Amniotic stem cell (primary cell): ENCODE measurements around the gene HSPG2.

Source experiments
- DNase-seq: peaks from one replicate; lab custom pipeline; 2025; lab: John Stamatoyannopoulos, UW

HSPG2 gene

DNA sequence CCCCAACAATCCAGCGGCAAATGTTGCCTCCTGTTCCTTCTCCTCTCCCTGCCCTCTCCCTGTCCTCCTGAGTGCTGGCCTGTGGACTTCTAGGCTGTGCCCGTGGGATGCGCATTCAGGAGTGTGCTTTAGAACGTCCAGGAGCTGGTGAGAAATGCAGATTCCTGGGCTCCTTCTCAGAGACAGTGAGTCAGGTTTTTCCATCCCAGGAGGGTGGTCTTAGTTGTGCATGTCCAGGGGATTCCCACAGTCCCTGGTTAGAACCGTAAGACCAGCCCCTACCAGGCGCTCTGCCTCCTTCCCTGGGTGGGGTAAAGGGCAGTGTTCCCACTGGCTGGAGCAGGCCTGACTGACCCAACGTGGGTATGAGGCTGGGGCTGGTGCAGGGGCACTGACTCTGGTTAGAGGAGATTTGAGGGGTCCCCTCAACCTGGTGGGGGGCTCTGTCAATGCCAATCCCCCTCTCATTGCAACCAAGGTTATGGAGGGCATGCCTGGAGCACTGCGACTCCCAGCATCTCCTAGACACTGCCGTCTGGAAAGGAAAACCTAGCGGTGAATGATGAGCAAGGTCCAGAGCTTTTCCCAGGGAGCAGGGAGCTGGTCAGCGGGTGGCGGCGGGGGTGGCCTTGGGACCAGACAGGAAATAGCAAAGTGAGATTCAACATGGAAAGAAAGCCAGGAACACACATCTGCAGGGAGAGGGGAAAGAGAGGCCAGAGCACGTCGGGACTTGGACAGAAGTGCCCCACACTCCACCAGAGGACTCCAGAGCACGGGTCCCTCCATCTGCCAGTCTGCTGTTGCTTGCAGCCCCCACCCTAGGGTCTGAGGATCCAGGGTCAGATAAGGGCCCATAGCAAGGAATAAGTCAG lies 38.5 kb downstream of the HSPG2 start:
- DNase-seq: no peak

DNA sequence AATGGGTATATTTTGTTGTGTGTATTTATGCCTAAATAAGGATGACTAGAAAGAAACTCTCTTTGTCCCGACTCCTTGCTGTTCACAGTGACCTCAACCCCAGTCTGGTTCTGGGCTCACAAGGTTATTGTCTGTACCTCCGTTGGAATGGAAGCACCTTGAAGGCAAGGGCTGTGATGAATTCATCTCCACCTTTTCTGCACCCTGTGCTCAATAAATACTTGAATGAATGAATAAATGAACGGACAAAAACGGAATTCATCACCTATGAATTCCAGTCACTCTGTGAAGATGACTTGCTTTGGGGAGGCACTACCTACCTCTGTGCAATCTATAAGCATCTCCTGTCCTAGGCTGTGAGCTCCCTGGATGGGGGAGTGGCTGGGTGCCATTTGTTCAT lies 39.3 kb downstream of the HSPG2 start:
- no peak for DNase-seq

DNA sequence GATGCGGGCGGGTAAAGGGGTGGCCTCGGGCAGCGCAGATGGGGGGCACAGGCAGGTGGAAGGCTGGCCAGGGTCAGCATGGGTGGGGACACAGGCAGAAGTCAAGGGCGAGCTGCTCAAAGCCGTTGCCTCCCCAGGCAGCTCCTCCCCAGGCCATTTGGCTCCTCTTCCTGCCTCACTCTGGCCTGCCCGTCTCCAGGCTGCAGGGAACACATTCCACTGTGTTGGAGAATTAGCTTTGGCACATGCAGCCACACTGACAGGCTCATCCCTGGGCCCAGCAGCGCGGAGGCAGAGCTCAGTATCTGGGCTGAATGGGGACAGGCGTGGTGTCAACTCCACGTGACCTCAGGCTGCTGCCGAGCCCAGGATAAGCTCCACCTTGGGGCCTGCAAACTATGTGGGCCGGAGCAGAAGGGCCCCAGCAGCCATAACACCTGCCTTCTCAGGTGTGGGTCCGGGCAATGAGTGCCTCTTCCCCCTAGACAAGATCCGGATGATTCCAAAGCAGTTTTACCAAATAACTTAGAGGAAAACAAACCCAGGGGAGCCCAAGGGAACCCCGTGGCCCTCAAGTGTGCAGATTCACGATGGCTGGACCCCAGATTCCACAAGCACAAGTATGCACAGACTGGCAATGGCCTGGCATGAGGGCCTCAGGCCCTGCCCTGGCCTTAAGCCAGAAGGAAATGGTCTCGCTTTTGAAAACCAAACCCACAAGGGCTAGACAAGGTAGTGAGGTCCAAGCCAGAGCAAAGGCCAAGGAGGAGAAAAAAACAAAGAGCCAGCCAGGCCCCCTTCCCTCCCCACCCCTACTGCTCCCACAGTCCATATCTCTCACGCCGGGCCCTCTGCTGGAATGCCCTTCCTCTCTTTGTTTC lies 40.2 kb downstream of the HSPG2 start:
- DNase-seq: no peak

DNA sequence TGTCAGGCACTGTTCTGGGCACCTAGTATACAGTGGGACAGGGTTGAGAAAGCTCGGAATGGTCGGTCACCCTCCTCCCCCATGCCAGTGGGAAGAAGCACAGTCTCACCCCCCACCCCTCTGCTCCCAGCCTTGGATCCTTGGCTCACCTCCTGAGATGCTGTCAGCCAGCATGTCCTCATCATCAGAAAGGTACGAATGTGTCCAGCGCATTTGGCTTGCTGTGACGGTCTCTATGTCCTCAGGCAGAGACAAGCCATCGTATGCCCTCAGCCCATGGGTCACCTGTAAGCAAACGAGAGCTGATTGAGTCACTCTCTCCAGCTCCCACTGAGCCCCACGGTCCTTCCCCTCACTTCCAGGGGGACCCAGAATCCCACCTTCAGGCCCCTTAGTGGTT lies 41.1 kb downstream of the HSPG2 start:
- no peak for DNase-seq

DNA sequence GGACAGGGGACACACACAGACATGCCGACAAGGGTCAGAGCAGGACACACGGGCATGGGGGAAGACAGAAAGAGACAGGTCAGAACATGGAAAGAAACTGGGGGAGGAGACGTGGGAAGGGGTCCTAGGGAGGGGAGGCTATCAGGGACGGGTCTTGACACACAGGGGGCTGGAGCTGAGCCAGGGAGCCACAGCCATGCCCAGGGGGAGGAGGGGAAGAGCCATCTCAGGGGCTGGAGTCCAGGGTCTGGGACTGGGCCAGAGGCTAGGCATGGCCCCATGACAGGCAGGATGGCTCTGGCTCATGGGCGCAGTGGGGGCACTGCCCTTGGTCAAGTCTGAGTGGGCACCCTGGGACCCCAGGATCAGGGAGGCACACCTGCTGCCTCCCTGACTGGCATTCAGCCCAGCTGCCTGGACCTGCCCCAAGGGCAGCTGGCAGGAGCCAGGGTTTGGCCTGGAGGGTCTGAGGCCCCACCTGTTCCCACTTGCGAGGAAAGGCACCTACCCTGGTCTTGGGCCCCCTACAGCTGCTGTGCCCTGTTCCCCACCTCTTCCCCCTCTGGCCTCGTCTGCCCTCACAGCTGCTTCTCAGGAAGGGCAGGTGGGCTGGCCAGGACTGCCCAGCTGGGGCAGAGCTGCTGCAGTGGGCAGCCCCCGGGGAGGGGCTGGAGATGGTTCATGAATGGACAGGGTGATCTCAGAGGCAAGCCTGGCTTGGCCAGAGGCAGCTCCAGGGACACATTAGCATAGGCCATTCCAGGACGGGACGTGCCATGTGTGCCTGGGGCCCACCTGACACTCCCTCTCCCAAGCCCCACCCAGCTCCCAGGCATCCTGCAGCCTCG lies 42.9 kb downstream of the HSPG2 start:
- DNase-seq: no peak

DNA sequence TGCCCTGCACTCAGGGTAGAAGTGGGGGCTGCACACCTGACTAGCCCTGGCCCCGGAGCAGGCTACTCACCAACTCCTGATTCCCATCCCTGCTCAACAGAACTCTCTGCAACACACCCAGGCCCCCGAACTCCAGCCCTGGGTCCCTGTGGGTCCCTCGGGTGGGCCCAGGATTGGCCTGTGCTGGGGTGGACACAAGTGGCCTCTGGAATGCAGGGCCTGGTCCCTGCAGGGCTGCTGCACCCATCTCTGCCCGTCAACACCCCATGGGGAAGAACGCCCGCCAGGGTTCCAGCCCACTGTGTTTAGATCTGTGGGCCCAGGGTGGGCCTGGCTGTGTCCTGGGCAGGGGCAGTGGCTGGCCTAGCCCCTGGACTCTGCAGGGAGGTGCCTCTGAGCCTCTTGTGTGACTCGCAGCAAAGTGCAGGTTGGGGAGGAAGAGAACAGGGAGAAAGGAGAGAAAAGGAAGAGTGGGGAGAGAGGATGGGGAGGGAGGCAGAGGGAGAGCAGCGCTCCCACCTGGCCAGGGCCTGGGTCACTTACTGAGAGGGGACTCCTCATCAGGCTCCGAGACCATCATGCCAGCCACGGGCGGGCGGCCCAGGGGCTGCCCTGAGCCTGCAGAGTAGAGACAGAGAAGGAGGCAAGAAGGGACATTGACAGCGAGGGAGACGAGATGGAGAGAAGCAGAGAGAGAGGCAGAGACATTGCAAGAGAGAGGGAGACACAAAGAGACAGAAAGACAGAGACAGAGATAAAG lies 43.9 kb downstream of the HSPG2 start:
- DNase-seq: no peak

DNA sequence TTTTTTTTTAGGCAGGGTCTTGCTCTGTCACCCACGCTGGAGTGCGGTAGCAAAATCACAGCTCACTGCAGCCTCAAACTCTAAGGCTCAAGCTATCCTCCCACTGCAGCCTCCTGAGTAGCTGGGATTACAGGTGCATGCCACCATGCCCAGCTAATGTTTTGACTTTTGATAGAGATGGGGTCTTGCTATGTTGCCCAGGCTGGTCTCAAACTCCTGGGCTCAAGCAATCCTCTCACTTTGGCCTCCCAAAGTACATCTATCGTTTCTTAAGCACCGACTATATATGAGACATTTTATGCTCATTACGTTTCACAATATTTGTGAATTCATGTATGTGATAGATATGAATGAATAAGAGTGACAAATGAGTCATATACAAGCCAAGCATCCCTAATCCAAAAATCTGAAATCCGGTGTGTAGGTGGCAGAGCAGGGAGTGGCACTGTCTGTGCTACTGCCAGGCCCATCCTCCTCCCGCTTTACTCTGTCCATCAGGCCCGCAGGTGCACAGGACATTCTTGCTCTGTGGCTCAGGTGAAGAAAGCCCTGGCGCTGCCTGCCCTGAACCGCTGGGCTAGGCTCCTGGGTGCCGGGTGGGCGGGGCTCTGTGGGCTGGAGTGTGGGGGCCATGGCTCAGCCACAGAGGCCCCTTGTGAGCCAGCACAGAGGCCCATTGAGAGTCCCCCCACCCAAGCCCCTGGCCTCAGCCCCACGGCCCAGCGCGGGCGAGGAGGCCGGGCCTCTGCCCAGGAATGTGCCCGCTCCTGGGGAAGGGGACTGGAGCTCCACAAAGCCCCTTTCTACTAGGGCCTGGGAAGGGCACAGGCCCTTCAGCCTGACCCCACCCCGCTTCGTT lies 45.3 kb downstream of the HSPG2 start:
- no peak for DNase-seq

DNA sequence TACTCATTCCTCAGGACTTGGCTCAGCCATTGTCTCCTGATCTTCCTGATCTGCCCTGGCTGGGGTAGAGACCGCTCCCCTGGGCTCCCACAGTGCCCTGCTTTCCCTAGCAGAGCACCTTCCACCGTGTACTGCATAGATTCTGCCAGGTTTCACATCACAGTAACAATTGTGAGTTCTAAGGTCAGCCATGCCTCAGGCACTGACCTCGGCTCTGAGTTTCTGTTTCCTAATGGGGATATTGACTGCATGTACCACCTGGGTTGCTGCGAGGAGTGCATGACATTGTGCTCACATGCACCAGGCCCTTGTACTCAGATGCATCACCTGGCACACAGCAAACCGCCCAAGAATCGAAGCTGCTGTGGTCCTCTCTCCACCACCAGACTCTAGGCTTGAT lies 46.0 kb downstream of the HSPG2 start:
- no peak for DNase-seq

DNA sequence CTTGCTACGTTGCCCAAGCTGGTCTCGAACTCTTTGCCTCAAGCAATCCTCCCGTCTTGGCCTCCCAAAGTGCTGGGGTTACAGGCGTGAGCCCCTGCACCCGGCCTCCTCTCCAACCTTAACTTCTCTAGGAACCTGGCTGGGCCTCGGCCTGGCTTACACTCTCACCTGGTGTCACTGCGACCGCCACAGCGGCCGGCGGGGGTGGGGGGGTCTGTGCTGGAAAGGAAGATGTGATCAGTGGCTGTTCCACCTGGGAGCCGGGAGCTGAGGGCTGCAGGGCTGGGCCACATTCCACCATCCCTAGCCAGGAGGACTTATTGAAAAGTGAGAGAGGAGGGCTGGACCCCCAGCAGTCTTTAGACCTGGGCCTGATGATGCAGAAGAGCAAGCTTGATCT lies 48.6 kb downstream of the HSPG2 start:
- no peak for DNase-seq

DNA sequence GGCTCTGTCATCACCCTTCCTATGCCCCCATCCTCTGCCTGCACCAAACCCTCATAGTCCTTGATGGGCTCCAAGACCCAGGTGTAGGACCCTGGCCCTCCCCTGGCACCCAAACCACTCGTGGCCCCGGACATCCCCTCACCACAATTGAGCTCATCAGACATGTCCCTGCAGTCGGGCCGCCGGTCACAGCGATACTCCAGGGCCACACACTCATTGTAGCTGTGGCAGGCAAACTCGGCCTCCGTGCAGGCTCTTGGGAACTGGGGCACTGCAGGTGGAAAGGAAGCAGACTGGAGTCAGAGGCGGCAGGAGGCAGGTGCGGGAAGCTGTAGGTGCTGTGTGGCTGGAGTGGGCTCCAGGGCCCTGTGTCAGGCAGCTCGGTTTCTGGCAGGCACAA lies 49.3 kb downstream of the HSPG2 start:
- DNase-seq: no peak

DNA sequence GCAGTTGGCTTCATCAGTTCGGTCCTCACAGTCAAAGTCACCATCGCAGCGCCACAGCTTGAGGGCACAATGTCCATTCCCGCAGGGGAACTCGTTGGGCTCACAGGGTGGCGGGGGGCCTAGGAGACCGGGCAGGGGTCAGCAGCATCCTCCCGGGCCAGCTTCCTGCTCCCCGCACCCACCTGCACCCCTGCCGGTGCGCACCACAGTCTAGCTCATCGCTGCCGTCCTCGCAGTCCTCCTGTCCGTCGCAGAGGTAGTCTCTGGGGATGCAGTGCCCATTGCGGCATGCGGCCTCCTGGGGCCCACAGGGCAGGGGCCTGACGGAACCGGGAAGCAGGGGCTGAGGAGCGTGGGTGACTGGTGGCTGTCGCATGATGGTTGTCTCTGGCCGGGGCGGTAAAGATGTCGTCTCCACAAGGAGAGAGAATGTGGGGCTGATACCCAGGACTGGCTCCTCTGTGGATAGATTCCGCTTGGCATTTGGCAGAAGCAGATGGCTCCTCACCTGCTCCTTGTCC lies 49.8 kb downstream of the HSPG2 start:
- no peak for DNase-seq

DNA sequence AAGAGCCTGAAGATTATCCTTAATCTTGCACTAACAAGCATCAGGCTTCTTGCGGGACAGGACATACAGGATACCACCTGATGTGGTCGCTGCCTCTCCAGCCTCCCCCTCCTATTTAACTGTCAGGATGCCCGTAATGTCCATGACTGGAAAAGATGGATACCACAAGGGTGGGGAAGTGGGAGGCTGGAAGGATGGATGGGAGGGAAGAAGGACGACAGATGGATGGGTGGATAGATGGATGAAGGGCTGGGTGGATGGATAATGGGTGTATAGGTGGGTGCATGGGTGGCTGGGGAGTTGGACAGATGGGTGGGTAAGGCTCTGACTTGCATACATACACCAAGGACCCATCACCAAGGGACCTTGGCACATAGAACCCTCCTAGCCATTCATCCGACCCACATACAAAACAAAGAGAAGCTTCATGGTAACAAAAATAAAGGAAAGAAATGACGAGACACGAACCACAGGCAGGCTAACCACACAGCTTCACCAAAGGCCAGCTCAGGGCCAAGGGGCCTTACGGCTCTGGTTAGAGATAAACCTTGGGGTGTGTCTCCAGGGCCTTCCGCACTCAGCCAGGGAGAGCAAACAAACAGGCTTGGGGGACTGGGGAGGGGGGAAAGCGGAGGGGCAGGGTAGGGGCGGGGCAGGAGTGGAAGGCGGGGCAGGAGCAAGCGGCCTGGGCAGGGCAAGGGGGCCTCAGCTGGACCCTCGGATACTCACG lies 50.5 kb downstream of the HSPG2 start:
- no peak for DNase-seq

DNA sequence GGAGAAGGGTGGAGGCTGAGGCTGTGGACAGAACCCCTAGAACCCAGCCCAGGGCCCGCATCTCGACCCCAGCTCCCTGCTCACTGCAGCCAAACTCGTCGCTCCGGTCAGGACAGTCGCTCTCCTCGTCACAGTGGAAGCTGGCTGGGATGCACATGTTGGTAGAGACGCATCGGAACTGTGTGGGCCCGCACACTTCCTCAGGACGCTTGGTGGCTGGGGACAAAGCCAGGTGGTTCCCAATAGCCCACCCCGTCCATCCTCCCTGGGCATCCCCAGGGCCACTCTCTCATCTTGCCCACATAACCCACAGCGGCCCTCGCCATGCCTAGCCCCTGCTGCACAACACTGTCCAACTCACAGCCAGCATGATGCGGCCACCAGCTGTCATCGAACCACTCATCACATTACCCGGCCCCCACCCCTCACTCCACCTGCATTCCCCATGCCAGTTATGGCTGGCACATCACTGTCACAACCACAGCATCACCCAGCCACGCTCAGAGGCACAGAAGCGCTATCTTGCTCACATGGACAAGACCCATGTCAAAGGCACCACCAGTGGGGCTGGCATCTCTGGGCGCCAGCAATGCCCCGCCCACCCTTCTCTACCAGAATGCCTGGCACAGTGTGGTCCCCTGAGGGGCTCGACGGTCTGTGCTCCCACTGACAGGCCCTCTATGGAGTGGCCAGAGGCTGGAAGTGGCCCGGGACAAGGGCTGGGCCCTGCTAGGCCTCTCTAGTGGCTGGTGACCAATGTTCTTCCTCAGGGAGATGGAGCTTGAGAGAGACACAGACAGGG lies 51.7 kb downstream of the HSPG2 start:
- DNase-seq: no peak

DNA sequence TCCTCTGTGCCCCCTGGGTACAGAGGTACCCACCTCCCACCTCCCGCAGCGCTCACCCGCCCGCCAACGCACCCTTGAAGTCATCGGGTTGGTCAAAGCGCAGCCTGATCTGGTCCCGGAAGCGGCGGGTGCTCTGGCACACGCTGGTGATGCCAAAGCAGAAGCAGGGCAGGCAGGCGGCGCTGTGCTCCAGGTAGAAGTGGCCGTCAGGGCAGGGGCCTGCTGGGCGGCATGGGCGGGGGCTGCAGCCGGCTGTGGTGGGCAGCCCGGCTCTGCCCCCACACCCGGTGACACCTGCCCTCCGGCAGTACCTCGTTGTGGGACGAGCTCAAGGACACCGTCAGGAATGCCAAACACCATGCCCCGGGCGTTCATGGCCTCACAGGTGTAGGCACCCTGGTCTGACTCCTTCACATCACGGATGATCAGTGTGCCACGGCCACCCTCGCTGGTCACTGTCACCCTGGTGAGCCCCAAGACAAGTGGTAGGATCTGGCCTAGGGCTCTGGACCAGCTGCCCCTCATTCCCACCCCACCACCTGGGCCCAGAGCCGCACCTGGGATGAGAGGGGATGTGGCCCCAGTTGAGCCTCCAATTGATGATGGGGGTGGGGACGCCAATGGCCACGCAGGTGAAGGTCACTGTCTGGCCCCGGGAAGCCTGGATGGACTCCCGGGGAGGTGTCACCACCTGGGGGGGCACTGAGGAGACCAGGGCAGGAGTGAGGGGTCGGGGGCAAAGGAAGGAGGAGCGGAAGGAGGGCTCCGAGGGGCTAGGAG lies 52.5 kb downstream of the HSPG2 start:
- DNase-seq: no peak

DNA sequence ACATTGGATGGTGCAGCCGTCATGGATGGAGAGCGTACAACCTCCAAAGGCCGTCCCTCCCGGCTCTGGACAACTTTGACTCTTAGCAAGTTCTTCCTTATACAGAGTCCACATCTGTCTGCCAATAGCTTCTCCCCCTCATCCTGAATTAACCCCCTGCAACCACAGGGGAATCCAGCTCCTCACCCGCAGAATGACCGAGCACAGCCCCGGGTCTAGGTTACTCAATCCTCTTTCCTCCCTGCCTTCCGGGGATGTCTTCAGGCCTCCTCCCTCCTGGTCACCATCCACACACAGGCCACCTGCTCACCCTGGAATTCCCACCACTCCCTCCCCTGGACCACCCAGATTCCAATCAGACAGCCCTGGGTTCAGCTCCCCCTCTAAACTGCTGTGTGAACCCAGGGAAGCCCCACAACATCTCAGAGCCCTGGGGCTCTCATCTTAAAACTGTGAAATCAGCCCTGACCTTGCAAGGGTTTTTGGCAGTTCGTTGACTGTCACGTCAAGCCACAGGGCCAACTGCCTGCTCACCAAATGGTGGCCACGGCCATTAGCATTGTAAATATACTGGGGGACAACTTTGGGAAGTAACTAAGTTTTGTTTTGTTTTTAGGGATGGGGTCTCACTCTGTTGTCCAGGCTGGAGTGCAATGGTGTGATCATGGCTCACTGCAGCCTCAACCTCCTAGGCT lies 54.2 kb downstream of the HSPG2 start:
- DNase-seq: no peak

DNA sequence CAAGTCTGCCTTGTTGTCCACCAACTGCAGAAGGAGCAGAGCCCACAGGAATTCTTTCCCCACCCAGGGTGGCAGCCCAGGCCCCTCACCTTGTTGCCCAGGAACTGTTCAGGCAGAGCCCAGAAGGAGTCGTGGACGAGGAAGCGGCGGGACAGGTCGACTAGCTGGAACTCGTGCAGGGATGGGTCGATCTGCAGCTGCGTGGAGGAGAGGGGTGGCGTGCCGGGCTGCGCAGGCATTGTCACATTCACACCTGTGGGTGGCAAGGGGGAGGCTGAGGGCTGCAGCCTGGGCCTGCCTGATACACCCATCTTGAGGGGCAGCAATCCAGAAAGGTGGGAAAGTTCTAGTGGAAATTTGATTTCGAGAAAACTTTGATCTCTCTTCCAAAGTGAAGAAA lies 55.9 kb downstream of the HSPG2 start:
- DNase-seq: no peak

DNA sequence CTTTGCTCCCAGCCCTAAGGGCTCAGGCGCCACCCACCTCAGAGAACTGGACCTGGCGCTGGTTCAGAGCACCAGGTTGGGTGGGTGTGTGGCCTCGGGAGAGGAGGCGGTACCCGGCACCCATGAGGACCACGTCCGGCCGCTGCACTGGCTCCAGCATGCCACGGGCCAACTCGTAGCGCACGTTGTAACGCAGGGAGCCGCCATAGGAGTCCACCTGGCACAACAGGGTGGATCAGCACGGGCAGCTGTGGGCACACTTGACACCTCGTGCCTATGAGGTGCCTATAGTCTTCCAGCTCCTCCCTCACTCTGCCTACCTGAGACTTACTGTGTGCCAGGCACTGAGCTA lies 56.5 kb downstream of the HSPG2 start:
- DNase-seq: no peak
